WERI-Rb-1 (cell line): Measurements from ENCODE around the gene LIX1L.

Experiments used
- DNase-seq: peaks from one replicate; pipeline ENCODE4 v3.0.0-alpha.2; 2020
- H3K27ac ChIP-seq: fragments of 250-450 bp; sonication (Bioruptor Pico); 2 replicates; pipeline ENCODE4 v1.5.1; 2020; ENCODE audit warnings: mild to moderate bottlenecking, moderate library complexity
- H3K27me3 ChIP-seq: fragments of 250-450 bp; sonication (Bioruptor Pico); 2 replicates; pipeline ENCODE4 v1.5.1; 2021; ENCODE audit warnings: mild to moderate bottlenecking, low read depth, moderate library complexity; ENCODE audit not compliant: insufficient read depth, severe bottlenecking
- H3K36me3 ChIP-seq: fragments of 250-450 bp; sonication (Bioruptor Pico); 2 replicates; pipeline ENCODE4 v1.5.1; 2020; ENCODE audit warnings: mild to moderate bottlenecking, moderate library complexity
- H3K4me3 ChIP-seq: 2 replicates; pipeline ENCODE4 v1.5.1; 2011; ENCODE audit warnings: low read depth, mild to moderate bottlenecking, control low read depth, low read length
- H3K9me3 ChIP-seq: fragments of 250-450 bp; sonication (Bioruptor Pico); 2 replicates; pipeline ENCODE4 v1.5.1; 2021; ENCODE audit warnings: mild to moderate bottlenecking, moderate library complexity; ENCODE audit not compliant: severe bottlenecking
- CTCF ChIP-seq: IDR thresholded peaks from 2 replicates; pipeline ENCODE4 v1.5.1; 2011; ENCODE audit warnings: low read depth, mild to moderate bottlenecking, control low read depth, inconsistent platforms, low read length

Gene LIX1L

GRCh38 chr1:145972580-145972979 is 14.8 kb upstream of the LIX1L start:
- Histone ChIP-seq H3K9me3 (no peaks in the 10 kb centered on the region), H3K4me3 (no peak overlapping the region), H3K27ac (no peak overlapping the region), H3K36me3 (no peaks in the 10 kb centered on the region), H3K27me3 (no peaks in the 10 kb centered on the region)
- TF ChIP-seq CTCF: no peak
- DNase-seq: no peak

GRCh38 chr1:145967288-145967687 is 9.5 kb upstream of the LIX1L start:
- no peaks in the 10 kb centered on the region for H3K36me3 ChIP-seq
- H3K27ac ChIP-seq: no peak overlapping the region
- no peak for TF ChIP-seq CTCF
- DNase-seq: no peak
- peaks cover 5% of the 10 kb centered on the region for H3K9me3 ChIP-seq
- no peak overlapping the region for H3K4me3 ChIP-seq
- H3K27me3 ChIP-seq: no peaks in the 10 kb centered on the region

GRCh38 chr1:145965119-145965744 is 7.4 kb upstream of the LIX1L start:
- Histone ChIP-seq H3K36me3 (no peaks in the 10 kb centered on the region), H3K27ac (peak overlapping the region; percentile 62), H3K4me3 (peak overlapping the region; percentile 53), H3K27me3 (no peaks in the 10 kb centered on the region), H3K9me3 (peaks cover 5% of the 10 kb centered on the region)
- DNase-seq: no peak
- TF ChIP-seq CTCF: no peak

GRCh38 chr1:145964328-145965118 is 6.7 kb upstream of the LIX1L start, which contains the start of the genes ANKRD34A and POLR3GL:
Gene ANKRD34A, minus strand, starts transcription at chr1:145964575. Its CDS starts 2,816 bp downstream, at chr1:145961759.
Gene POLR3GL, plus strand, starts transcription at chr1:145964690. Its CDS starts 10,176 bp downstream, at chr1:145974866.
- H3K9me3 ChIP-seq: peaks cover 5% of the 10 kb centered on the region
- peak within 1 kb of the TSS; percentile 53 for H3K4me3 ChIP-seq
- peak within 1 kb of the TSS; percentile 62 for H3K27ac ChIP-seq
- peak; percentile 21; the same call in 1 of the 2 replicates for TF ChIP-seq CTCF
- peak; percentile 100 for DNase-seq
- H3K36me3 ChIP-seq: no peaks in the 10 kb centered on the region
- H3K27me3 ChIP-seq: no peaks in the 10 kb centered on the region

GRCh38 chr1:145963265-145964019 is 5.6 kb upstream of the LIX1L start:
- no peak for TF ChIP-seq CTCF
- Histone ChIP-seq H3K9me3 (peaks cover 5% of the 10 kb centered on the region), H3K27ac (no peak overlapping the region), H3K27me3 (no peaks in the 10 kb centered on the region), H3K4me3 (peak overlapping the region; percentile 53), H3K36me3 (no peaks in the 10 kb centered on the region)
- no peak for DNase-seq
